Stimulated activated CD4-positive, alpha-beta T cell treated with anti-CD3 and anti-CD28 coated beads, Interleukin-4, amount 100 ng/mL, for 1 hour (primary cell): ENCODE results near the gene COX15.
"Not testable (repeated sequence)": the region's sequence is repeated elsewhere in the genome, so short reads cannot be mapped to it uniquely, and the experiment has no call there.

ENCODE experiments used
- DNase-seq: peaks from one replicate; pipeline ENCODE4 v3.0.0-alpha.2; 2020

Gene COX15

DNA sequence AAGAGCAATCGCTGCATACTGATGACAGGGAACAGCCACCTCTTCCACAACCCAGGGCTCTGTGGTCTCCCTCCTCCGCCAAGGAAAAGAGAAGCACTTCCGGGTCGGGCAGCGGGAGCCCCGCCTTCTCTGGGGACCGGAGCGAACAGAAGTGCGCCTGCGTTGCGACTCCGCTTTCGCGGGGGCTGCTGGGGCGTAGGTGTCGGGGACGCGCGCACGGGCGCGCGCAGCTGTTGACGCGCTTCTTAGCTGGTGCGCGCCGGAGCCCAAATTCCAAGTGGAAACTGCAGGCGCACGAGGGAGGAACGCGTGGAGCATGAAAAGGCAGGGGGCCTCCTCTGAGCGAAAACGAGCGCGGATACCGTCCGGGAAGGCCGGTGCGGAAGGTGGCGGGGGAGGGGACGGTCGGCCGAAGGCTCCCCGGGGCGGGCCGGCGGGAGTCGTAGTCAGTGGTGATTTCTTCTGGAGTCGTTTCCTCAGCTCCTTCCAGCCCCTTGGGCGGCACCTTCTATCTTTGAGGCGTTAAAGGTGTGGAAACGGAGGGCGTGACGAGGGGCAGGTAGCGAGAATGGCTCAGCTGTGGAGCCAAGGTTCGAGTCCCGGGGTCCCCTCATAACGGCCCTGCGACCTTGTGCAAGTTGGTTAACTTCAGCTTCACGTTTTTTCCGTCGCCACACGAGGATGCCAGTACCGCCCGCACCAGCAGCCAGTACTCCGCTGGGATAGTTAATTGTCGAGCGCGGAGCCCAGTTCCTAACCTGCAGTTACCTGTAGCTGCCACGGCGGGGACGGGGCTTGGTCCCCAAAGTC lies at the start of gene COX15, which contains the start of gene CUTC:
Gene COX15 (minus strand): TSS at position 95 of the 810 bp plus-strand sequence. CDS start 78 bp downstream, at position 17.
Gene CUTC (plus strand): TSS at position 202 of the 810 bp plus-strand sequence. CDS start 115 bp downstream, at position 317.
- DNase-seq, result peak; percentile 93

DNA sequence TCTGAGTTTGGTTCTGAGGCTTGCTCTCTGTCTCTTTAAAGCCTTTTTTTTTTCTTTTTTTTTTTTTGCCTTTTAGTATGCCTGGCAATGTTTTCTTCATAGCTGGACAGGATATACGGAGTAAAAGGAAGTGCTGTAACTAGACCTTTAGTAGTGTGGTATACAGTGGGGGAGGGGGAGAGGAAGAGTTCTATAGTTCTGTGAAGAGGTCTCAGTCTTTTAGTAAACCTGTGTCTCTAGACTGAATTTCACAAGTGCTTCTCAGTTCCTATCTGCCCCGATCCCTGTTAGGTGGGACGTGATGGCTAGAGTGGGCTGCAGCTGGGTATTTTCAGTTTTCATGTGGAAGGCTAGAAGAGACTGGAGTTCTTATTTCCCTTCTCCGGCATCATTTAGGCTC lies 47.4 kb upstream of the COX15 start:
- DNase-seq, result no peak

DNA sequence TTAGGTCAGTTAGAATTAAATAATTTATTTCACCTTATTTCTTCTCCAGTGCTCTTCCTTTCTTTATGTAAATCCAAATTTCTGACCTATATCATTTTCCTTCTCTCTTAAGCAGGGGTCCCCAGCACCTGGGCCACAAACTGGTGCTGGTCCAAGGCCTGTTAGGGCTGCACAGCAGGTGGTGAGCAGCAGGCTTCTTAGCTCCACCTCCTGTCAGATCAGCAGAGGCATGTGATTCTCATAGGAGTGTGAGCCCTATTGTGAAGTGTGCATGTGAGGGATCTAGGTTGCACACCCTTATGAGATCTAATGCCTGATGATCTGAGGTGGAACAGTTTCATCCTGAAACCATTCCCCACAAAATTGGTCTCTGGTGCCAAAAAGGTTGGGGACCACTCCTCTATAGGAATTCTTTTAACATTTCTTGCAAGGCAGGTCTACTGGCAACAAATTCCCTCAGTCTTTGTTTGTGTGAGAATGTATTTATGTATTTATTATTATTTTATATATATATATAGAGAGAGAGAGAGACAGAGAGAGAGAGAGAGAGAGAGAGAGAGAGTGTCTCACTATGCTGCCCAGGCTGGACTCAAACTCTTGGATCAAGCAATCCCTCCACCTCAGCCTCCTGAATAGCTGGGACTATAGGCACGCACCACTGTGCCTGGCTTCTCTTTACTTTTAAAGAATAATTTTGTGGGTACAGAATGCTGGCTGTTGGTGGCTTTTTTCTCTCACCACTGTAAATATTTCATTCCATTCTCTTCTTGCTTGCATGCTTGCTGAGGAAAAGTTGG lies 46.2 kb upstream of the COX15 start:
- DNase-seq, result no peak

DNA sequence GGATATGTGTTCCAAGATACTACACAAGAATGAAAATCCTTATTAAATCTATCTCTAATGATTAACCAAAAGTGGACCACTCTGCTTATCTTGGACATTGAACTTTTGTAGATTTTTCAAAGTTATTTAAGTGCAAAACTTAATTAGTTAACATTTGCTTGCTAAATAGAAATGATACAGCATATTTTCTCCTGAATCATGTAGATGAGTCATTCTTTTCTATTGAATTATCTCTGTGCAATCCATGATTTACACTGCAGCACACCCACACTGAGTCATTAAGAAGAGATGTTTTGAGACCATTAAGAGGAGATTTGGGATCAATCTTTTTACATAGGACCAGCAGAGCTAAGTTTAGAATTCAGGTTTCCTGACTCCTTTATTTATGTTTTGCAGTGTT lies 43.9 kb upstream of the COX15 start:
- DNase-seq, result no peak

DNA sequence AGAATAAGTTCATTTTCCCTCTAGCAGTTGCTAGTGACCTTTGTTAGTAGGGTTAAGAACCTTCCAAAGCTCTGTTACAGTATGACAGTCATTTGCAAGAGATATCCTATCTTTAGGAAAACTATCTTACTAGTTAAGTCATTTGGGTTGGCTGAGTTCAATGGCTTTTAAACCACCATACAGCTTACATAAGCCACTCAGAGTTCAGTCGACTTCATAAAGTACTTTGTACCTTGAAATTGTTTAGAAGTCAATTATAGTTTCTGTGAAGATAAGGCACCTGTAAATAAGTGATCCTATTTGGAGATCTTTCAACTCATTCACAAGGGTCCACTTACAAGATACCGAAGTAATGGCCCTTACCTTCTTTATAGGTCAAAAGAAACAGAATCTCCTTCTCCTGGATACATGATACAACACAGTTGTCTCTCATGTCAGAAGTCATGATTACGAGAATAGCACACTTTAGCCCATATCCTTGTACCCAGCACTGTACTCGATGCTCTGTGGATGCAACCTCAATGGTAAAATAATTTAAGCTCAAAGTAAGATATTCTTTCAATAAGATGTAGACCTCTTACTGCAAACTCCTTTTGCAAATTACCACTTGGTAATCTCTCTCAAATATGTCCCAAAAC lies 38.6 kb upstream of the COX15 start:
- DNase-seq, result no peak

DNA sequence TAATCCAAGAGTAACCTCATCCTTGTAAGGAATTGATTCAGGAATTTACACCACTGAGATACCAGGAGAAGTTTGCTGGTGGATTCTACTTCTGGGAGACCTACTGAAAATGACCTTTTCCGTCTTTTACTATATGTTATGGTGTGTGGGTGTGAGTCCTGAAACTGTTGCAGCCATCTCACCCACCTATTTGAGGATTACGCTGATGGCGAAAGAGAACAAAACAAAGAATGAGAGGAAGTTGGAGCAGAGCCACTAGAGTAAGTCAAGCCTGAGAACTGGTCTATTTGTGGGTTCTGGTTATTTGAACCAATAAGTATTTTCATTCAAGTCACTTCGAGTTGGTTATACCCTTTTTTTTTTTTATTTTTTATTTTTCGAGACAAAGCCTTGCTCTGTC lies 37.8 kb upstream of the COX15 start:
- no peak for DNase-seq

DNA sequence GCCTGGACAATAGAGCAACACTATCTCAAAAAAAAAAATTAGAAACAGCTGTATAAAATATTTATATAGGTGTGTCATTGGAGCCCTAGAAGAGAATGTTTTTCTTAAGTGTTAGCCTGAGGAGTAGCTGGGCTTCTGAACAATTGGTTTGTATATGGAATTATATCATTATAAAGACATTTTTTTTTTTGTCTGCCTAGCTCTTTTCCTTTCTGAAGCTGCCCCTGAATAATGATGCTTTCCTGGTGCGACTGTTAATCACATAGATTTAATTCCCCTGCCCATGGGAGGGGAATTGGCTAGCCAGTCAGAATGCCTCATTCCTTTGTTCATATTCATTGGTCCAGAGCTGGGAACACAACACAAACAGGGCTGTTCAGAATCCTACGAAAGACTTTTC lies 36.6 kb upstream of the COX15 start:
- DNase-seq, result no peak

DNA sequence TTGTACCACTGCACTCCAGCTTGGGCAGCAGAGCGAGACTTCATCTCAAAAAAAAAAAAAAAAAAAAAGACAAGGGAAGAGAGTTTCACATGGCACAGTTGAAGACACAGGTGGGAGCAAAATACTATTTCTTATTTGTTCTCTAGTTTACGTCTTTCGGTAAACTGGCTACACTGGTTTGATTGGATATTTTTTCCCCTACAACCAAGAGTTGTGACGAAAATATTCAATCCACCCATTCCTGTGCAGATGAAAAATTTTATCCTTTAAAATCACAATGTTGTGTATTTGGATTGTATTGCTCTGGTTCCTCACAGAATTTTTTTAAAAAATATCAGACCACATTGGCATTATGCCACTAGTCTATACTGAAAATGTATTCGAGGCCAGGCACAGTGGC lies 36.0 kb upstream of the COX15 start:
- DNase-seq, result no peak

DNA sequence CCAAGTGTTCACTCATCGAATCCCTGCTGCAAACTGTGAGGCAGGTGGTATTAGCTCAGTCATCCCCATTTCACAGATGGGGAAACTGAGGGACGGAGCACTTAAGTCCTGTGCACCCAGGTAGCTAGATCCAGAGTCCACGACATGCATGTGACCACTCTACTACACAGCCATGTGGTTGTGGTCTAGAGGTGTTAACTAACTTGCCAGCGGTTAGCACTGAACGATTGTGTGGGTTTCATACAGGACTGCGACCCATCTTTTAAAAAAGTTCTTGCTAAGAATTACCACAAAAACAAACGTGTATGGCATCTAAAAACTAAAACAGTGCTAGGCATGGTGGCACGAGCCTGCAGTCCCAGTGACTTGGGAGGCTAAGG lies 34.4 kb upstream of the COX15 start:
- no peak for DNase-seq

DNA sequence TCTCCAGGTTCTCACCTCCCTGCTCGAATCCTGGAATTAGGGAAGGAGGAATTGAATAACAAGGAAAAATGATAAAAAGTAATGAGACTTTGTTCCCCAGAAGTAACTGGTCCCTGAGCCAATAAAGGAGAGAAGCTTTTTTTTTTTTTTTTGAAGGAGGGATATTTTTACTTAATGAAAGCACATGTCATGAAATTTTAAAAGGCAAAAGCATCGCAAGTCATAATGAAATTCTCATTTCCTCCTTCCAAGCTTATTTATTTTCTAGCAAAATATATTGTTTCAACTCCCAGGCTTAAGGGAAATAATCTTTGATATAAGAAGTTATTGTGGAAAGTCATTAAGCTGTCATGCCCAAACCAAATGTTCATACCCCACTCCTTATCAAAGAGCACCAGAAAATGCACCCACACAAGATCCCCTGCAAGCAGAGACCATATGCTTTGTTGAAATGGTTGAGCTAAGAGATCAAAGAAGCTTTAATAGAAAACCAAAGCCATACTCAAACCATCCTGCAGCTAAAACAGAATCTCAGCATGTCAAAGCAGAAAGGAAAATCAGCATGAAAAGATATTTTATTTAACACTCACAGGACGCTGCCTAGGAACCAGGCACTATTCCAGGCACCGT lies 33.9 kb upstream of the COX15 start:
- no peak for DNase-seq

DNA sequence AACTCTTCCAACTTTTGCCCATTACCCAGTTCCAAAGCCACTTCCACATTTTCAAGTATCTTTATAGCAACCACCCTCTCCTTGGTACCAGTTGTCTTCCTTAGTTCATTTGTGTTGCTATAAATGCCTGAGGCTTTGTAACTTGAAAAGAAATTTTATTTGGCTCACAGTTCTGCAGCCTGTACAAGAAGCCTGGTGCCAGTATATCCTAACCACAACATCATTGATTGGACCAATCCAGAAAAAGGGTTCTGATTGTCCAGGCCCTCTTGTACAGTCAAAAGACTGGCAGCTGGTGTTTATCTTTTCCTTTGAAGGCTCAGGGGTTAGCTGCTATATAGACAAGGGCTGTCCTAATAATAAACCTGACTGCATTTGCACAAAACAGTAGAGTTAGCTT lies 29.4 kb upstream of the COX15 start:
- DNase-seq, result no peak

DNA sequence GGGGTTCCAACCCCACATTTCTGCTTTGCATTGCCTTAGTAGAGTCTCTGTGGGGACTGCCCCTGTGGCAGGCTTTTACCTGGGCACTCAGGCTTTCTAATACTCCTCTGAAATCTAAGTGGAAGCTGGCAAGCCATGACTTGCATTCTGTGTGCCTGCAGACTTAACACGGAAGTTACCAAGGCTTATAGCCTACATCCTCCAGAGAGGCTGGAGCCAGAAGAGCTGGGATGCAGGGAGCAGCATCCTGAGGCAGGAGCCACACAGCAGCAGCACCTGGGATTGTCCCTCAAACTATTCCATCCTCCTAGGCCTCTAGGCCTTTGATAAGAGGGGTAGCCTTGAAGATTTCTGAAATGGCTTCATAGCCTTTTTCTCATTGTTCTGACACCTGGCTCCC lies 28.4 kb upstream of the COX15 start:
- no peak for DNase-seq

DNA sequence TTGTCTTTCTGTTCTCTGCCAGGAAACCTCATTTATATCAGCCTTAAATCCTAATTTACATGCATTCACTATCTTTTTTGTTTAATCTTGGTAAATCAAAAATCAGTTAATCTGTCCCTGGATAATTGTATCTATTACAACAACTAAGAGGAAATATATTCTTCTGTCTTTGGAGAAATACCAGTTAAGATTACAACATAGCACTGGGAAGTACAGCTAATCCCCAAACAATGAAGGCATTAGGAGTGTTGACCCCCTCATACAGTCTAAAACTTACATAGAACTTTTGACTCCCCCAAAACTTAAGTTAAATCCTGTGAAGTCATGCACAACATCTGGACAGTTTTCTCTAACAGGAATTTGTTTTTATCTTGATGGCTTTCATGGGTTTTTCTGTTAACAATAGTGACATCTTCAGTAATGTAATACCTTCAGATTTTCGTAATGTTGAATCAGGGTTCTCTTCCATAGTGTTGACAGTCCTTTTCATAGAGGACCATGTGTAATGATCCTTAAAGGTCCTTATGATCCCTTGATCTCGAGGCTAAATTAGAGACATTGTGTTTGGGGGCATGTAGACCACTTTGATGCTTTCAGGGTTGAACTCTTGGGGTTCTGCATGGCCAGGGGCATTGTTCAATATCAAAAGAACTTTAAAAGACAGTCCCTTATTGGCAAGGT lies 26.4 kb upstream of the COX15 start:
- DNase-seq, result no peak

DNA sequence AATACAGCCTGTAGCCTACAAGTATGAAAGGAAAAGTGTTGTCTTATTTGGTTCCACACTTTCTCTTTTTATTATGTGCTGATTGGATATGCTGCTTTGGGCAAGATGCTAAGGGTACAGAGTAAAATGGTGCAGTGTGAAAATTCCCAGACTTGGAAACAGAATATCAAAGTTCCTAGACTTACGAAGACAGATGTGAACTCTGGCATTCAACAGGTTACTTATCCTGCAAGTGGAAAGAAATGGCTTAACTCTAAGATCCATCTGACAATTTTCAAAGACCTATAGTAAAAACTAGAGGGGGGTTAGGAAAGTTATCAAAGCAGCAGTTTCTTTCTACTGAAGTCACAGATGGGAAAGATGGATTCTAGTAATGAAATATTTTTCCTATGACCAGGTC lies 24.2 kb upstream of the COX15 start:
- DNase-seq, result no peak

DNA sequence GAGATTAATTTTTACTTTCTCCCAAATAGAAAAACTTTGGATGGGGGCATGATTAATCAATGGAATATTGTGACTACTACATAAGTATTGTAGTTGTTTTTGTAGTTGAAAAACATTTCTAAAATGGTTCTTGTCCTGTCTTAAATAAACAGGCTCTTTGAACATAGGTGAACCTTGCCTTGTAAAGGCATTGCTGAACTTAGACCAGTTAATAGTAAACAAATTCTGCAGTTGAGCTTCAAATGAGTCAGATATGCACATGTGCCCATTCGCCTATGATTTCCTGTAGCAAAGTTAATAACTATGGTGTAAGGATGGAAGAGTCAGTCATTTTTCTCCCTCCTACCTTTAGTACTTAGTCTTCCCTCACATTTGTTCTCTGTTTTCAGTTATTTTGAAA lies 22.7 kb upstream of the COX15 start:
- DNase-seq, result no peak

DNA sequence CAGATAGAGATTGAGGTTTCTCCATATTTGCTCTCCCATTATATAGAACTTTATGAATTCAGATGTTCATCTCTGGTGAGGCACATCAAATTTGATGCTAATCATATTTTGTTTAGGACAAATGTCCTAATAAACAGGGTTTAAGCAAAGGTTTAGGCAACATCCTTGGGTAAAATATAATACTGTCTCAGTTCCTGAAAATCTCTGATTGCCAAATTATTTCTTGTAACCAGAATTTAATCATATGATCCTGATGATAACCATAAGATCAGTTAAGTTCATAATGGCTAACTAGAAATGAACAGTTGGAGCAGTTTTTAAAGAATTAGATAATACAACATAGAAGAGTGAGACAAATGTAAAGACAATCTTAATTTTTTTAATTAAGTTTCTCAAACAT lies 18.7 kb upstream of the COX15 start:
- DNase-seq, result no peak

DNA sequence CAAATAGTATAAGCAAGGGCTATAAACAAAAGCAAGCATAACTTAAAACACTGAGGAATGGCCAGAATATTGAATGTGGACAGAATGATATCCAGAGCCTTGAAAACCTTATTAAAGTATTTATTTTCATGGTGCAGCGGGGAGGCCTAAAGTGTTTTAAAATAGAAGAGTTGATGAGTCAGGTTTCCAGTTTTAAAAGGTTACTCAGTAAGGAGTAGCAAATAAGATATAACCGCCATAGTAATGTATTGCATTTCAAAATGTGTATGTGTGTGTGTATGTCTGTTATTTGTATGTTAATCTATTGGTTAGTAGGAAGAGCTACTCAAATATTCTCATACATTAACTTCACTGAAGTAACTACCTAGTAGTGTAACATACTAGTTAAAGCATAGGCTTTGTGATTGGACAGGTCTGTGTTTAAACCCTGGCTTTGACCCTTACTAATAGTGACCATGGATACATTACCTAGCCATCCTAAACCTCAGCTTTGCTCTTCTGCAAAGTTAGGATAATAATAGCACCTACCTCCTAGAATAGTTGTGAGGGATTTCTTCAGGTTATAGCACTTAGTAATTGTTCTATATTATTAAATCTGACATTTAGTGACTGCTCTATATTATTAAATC lies 17.0 kb upstream of the COX15 start:
- no peak for DNase-seq

DNA sequence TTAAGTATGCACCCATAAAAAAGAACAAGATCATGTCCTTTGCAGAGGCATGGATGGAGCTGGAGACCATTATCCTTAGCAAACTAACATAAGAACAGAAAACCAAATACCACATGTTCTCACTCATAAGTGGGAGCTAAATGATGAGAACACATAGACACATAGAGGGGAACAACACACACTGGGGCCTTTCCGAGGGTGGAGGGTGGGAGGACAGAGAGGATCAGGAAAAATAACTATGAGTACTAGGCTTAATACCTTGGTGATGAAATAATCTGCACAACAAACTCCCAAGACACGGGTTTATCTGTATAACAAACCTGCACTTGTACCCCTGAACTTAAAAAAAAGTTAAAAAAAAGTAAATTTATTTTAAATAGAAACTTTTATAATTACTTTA lies 14.2 kb upstream of the COX15 start:
- not testable (repeated sequence) for DNase-seq

DNA sequence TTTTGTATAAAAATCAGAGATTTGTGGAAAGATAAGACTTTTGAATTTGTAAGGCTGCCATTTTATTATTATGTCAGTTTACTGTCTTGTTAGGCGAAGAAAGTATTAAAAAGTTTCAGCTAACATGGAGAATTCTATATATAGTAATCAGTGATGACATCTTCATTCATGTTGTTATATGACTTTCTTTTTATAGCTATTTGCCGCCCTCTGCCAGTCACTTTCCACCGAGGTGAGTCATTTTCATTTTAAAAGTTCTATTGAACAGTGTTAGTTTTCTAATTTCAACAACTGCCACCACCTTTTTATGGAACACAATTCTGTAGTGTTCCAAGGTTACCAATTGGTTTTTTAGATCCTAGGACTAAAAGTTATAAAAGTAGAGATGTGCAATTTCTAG lies 11.9 kb upstream of the COX15 start:
- no peak for DNase-seq

DNA sequence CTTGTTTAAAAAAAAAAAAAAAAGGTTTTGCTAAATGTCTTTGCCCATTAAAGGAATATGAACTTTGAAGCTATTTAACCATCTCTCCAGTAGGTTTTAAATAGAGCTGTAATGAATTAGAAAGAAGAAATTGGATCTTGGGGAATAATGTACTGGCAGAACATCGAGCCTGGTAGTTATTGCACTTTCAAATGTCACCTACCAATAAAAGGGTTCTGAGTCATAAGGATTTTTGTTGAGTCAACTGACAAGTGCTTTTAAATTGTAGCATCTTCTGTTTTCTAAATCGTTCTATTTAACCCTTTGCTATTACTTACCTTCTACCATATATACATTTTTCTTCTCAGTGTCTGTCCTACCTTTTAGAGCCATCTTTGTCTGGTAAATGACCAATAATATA lies 10.8 kb upstream of the COX15 start:
- no peak for DNase-seq

DNA sequence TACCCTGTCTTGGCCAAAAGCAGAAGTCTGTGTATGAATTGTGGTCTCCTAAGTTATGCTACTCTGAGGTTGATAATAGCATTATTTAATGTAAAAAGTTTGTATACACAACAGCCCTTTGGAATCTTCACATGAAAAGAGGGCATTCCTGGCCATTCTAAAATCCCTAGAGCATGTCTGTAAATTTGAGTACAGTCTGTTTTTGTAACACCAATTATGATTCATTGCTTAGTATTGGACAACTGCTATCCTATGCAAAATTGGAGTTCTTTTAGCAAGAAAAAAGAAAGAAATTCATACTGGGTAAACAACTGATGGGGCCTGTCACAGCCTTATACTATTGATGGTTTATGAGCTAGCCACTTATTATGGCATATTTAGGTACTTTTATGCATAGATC lies 10.3 kb upstream of the COX15 start:
- DNase-seq, result no peak

DNA sequence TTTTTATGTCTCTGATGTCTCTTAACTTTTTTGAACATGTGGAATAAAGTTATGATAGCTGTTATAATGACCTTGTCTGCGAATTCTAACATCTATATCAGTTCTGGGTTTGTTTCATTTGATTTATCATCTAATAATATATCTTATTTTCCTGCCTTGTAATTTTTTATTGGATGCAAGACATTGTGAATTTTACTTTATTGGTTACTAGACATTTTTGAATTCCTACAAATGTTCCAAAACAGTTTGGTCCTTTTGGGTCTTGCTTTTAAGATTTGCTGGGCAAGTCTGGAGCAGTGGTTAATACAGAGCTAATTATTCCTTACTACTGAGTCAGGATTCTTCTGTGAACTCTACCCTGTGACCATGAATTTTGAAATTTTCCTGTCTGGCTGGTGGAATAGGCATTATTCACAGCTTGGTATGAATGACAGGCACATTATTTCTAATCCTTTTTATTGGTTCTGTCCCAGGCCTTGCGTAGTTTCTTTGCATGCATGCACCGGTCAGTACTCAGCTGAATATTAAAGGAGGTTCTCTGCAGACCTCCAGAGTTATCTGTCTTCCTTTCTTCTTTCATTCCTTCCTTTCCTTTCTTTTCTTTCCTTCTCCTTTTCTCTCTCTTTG lies 9.1 kb upstream of the COX15 start:
- no peak for DNase-seq
